G401.6 (cell line): ENCODE data around the gene STOX2.
"Not testable (repeated sequence)": the region's sequence is repeated elsewhere in the genome, so short reads cannot be mapped to it uniquely, and the experiment has no call there.

Source experiments
- FAIRE-seq: peaks from 2 replicates; lab custom pipeline; 2012; peaks lifted over from hg19 to GRCh38; lab: Jason Lieb, UNC

Gene STOX2

GRCh38 chr4:184022679-184023383, 117.7 kb downstream of the STOX2 start:
- no peak for FAIRE-seq

- no peak for FAIRE-seq
These were observed 119.5 kb downstream of the STOX2 start for GRCh38 chr4:184024637-184025036.

GRCh38 chr4:184028561-184029374, 123.7 kb downstream of the STOX2 start:
- FAIRE-seq: no peak

DNA sequence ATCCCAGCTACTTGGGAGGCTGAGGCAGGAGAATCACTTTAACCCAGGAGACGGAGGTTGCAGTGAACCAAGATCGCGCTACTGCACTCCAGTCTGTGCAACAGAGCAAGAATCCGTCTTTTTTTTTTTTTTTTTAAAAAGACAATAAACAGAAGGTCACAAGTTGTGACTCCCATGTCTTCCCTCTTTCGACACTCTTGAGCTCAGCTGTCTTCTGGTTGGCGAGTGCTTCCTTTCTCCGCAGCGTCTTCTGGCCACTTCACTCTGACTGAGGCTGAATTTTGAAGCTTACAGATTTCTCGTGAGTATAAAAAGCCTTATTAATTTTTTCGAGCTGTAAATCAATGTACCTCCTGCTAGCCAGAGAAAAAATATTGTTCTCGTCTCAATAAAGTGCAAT, 124.9 kb downstream of the STOX2 start:
- FAIRE-seq: no peak

DNA sequence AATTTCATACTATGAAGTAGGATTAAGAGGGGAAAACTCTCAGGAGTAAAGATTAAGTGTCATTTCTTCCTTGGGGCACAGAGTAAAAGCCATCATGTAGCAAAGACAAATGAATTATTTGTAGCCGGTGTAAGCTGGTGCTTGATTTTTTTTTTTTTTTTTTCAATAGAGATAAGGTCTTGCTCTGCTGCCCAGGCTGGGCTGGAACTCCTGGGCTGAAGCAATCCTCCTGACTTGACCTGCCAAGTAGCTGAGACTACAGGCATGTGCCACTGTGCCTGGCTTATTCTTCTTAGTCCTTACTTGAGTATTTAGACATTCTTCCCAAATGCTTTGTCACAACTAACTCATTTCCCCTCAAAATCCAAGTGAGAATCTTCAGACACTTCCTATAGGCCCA, 125.7 kb downstream of the STOX2 start:
- no peak for FAIRE-seq

- FAIRE-seq: no peak
These were observed 127.0 kb downstream of the STOX2 start for GRCh38 chr4:184032091-184032490.

DNA sequence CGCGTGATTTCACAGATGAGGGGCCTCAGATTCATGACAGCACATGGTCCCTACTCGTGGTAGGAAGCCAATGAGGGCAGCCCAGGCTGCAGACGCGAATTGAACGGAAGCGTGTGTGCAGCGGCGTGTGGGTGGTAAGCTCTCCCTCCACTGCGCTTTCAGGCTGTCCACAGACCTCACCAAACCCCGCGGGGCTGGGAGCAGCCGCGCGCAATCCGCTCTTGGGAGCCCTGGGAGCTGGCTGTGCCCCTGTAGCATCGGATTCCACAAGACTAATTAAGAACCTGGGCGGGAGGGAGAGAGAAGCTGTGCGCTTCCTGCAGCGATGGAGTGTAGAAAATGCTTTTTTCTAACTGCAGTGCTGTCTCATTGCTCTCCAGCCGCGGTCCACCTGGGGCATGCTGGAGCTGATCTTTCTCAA, 134.9 kb downstream of the STOX2 start:
- no peak for FAIRE-seq

GRCh38 chr4:184041156-184041555, 136.0 kb downstream of the STOX2 start:
- FAIRE-seq: no peak

GRCh38 chr4:184046148-184046547, 141.0 kb downstream of the STOX2 start:
- no peak for FAIRE-seq

- not testable (repeated sequence) for FAIRE-seq
These were observed 146.2 kb downstream of the STOX2 start for GRCh38 chr4:184051262-184051661.

- FAIRE-seq: no peak
These were observed 147.5 kb downstream of the STOX2 start for GRCh38 chr4:184052616-184053015.

- FAIRE-seq: no peak
These were observed 148.3 kb downstream of the STOX2 start for GRCh38 chr4:184053434-184053833.

- FAIRE-seq: no peak
These were observed 151.8 kb downstream of the STOX2 start for GRCh38 chr4:184056877-184057276.

- FAIRE-seq: no peak
These were observed 152.9 kb downstream of the STOX2 start for GRCh38 chr4:184058026-184058425.

DNA sequence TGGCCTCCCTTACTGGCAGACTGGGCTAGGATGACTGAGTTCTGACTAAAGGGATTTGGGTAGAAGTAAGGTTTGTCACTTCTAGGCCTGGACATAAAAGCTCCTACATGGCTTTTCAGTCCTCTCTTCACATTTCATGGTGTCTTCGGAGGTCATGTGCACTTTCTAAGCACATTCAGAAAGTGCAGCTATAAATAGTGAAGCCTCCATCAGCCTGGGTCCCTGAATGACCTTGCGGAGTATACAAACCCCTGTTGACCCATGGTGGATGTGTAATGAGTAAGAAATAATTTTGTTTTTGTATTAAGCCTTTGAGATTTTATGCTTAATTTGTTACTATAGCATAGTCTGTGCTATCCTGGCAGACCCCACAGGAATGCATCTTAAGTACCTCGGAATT, 154.0 kb downstream of the STOX2 start:
- FAIRE-seq: no peak

DNA sequence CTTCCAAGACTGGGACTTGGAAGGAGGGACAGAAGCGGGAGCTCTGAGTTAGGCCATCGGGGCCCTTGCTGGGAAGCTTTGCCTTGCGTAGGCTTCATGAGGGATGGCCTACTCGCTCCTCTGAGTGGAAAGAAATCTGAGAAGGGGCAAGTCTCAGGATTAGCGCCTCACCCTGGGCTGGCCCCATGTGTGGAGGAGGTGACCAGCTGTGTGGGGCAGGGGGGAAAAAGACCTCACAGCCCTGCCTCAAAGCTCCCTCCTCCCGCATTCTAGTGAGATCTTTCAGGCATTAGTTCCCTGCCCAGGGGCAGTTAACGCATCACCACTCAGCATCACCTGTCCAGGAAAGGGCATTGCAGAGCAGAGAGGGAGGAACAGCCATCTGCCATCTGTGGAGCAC, 156.5 kb downstream of the STOX2 start:
- no peak for FAIRE-seq

- FAIRE-seq: no peak
These were observed 157.7 kb downstream of the STOX2 start for GRCh38 chr4:184062769-184063168.

DNA sequence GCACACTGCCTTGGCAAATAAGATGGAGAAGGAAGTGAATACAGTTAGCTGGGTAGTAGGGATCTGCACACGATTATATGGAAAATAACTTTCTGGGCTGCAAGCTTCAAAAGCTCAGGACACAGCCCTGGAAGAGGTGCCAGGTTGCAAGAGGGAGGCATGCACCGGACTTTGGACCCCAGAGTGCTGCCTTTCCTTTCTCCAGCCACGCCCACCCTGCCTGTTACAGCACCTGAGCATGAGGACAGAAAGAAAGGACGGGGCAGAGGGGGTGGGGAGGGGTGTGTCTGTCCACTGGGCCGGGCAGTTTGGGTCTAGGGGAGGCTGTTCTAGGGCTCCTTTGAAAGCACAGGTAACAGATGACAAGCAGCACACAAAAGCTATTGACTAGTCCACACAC, 159.8 kb downstream of the STOX2 start:
- FAIRE-seq: no peak

GRCh38 chr4:184066584-184067300, 161.6 kb downstream of the STOX2 start:
- no peak for FAIRE-seq

DNA sequence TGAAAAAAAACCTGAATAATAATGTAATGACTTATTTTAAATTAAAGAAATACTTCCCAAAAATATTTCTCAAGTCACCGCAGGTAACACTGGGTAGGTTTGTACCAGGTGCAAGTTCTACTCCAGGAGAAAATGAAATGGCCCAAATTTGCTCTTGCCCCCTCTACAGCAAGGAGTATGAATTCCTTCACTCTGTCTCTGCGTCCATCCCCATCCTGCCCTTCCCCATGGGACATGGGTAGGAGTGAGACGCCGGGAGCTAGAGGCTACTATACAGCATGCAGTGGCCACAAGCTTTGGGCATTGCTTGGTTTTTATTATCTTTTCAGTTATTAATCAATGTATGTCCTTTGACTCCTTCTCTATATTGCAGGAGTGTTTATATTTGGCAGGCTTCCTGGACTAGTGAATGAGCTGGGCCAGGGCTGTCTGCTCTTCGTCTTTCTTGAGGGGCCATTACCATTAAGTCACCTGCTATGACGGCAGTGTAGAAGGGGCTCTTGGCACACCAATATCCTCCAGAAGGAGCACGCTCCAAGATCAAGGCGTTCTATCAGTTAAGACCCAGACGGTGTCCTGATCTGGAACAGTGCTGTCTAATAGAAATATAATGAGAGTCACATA, 162.9 kb downstream of the STOX2 start:
- no peak for FAIRE-seq
